ENCODE results near the gene MYCBPAP.
A peak's percentile ranks its signal among the peaks of the same experiment; 100 is the strongest.

MYCBPAP gene

DNA sequence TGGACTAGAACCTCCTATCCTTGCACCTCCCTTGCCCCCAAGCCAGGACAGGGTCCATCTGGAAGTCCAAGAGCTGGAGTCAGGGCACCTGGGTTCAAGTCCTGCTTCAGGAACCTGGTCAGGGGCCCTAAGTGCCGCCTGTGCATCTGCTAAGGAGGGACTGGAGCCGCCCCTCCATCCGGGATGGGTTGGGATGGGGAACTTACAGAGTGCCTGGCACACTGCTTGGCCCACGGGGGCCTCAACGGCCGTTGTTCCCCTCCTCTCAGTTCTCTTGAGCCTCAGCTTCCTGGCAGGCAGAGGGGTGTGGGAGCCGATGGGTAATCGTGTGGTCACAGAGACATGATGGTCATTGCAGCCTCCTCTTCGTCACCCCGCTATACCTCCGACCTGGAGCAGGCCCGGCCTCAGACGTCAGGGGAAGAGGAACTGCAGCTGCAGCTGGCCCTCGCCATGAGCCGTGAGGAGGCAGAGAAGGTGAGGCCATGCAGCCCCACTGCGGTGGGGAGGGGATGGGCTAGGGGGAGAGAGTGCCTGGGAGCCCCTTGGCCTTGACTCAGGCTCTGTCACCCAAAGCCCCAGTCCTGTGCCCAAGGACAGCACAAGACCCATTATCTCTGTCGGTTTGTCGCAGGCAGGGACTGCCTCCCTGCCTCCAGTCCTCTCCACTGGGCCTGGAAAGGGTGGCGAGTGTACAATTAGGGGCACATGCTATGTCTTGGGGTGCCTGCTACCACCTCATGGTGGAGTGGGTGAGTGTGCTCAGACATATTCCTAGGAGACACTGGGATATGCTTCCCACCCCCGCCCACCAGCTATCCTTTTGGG lies 29.7 kb downstream of the MYCBPAP start:
- DNase-seq: no peak

DNA sequence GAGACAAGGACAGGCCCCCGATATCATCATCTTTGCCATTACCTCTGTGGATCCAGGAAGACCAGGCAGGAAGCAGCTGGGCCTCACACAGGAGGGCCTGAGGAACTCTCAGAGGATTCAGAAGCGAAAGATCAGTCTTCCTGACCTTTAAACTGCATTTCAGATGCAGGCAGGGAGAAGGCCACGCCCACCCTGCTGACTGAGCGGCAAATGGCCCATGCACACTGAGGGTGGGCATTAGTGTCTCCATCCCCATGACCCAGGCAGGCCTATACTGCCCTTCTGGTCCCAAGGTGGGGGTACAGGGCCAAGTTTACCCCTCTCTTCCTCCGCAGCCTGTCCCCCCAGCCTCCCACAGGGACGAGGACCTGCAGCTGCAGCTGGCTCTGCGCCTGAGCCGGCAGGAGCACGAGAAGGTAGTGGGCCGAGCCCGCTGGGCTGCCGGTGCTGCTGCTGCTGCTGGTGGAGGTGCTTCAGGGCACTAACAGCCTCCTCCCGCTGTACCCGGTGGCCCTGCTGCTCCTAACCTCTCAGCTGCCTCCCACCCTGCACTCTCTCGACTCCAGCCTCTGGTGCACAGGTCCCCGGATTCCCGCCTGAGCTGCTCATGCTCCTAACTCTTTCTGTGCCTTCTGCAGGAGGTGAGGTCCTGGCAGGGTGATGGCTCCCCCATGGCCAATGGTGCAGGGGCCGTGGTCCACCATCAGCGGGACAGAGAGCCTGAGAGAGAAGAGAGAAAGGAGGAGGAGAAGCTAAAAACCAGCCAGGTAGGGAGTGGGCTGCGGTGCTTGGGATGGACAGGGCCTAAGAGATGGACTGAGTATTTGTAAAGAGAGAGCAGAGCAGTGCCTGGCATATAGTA lies 30.5 kb downstream of the MYCBPAP start:
- no peak for DNase-seq

DNA sequence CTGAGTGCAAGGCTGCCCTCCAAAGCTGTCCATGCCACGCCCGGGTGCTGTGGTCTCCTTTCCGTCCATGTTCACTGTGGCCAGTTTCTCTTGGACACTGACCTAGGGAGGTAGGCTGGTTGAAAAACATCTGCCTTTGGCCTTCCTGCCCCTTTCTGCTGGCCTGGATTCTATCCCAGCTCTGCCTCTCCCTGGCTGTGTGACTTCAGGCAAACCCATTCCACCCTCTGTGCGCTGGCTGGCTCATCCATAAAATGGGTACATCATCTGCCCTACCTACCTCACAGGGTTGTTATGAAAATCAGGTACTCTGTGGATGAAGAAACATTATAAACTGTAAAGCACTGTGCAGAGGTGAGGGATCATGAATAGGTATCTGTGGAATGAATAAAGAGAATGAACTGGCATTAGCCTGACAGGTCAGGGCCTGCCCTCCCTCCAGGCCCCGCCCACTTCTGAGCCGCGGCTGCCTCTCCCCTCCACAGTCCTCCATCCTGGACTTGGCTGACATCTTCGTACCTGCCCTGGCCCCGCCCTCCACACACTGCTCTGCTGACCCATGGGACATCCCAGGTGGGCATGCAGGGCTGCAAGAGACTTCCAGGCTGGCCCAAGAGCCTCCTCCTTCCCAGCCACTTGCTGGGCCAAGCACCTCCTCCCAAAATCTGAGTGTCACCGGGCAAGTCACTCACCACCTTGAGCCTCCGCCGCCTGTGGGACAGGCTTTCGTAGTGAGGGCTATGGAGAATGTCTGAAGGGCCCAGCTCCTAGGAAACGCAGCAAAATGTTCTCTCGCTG lies 31.7 kb downstream of the MYCBPAP start:
- DNase-seq: peak; percentile 67

DNA sequence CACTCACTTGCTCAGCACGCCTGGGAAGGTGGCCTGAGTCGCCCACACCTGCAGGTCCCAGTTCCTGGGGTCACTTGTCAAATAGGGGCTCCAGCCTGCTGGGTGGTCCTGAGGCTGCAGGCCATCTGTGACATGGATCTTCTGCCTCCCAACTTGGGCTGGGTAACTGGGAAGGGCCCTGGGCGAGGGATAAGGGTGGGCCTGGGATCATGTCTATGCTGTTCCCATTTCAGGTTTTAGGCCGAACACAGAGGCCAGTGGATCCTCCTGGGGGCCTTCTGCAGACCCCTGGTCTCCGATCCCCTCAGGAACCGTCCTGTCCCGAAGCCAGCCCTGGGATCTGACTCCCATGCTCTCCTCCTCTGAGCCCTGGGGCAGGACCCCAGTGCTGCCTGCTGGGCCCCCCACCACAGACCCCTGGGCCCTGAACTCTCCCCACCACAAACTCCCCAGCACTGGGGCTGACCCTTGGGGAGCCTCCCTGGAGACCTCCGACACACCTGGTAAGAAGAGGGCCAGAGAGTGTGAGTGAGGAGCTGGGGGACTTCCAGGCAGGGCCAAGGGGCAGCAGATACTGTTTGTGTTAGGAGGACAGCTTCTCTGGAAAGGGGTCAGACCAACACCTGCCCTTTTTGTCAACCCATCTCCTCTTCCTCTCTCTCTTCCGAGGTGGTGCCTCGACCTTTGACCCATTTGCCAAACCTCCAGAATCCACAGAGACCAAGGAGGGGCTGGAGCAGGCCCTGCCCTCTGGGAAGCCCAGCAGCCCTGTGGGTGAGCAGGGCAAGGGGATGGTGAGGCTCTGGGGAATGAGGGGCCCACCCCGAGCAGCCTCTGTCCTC lies 32.5 kb downstream of the MYCBPAP start:
- peak; percentile 54 for DNase-seq

DNA sequence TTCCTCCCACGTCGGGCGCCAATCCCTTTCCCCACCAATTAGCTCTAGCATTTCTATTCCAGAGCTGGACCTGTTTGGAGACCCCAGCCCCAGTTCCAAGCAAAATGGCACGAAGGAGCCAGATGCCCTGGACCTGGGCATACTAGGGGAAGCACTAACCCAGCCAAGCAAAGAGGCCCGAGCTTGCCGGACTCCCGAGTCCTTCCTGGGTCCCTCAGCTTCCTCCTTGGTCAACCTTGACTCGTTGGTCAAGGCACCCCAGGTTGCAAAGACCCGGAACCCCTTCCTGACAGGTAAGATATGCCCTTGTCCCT lies 33.1 kb downstream of the MYCBPAP start:
- peak; percentile 54 for DNase-seq

DNA sequence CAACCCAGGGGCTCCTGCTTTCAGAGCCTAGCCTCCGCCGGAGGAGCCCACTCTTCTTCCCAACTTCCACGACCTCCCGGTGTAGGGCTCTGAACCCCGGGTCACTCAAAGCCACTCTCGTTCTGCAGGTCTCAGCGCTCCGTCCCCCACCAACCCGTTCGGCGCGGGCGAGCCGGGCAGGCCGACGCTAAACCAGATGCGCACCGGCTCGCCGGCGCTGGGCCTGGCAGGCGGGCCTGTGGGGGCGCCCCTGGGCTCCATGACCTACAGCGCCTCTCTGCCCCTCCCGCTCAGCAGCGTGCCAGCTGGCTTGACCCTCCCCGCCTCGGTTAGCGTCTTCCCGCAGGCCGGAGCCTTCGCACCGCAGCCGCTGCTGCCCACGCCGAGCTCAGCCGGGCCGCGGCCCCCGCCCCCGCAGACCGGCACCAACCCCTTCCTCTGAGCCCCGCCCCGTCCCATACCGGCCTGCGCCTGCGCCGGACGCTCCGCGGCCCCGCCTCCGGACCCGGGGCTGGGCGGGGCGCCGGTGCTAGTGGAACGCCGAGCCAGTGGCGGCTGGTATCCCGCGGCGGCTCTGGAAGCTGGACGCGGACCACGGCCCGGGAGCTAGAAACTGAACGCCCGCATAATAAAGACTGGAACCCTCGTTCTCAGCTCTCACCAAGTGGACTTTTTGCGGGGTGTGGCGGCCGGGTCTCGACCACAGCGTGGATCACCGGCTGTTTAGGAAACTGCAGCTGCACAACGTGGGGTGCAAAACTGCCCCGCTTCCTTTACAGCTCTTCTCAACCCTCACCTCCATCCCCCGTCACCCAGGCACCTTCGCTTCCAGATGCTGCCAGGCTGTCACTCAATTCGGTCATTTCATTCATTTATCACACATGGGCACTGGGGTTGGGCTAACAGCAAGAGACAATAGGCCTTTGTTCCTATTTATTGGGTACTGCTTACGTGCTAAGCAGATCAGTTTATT lies 33.8 kb downstream of the MYCBPAP start:
- peak; percentile 96 for DNase-seq

DNA sequence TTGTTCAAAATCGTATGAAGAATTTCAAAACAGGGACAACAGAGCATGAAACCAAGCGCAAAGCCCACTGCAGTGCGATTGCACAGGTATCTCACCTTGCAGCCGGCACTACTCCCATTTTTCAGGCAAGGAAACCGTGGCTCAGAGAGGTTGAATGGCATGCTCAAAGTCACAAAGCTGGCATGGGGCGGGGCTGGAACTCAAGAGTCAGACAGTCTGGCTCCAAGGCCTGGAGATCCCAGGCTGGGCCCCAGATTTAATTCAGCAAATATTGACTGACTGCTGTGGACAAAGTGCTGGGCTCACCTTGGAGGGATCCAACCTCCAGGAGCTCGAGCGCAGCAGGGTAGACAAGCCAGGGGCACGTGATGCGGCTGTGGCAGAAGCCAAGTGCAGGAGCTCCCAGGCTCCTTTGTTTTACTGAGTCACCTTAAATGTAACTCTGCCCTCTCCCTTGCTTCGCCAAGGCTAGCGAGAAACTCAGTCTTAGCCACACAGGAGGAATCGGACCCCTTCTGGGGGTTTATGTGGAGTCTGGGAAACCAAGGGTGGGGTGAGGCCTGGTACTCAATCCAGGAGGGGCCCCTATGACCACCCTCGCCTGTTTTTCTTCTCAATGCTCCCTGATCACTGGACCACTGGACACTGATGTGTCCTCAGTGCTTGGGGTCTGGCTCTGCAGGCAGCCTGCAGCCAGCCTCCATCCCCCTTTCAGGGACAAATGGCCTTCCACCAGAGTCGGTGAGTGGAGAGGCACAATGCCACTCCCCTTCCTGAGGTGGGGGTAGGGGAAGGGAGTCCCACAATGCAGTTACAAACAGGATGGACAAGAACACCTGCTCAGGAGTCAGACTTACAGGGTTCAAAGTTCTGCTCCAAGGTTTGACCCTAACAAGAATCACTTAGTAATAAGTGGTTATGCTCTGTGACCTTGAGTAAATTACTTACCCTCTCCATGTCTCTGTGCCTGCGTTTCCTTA lies 34.8 kb downstream of the MYCBPAP start:
- peak; percentile 99 for DNase-seq

DNA sequence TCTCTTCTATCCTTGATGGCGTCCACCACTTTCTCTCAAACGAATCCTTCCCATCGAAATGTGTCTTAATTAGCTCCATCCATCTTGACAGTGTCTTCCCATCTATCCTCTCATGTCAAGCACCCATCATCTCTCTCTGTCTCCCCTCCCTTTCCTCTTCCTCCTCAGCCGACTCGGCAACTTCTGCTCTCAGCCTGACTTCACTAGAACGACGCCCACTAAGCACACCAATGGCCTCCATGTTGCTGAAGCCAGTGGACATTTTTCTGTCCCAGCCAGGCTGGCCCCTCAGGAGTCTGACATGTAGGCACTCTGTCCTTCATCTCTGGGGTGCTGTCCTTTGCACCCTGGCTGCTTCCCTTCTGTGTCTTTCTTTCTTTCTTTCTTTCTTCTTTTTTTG lies 36.3 kb downstream of the MYCBPAP start:
- no peak for DNase-seq

DNA sequence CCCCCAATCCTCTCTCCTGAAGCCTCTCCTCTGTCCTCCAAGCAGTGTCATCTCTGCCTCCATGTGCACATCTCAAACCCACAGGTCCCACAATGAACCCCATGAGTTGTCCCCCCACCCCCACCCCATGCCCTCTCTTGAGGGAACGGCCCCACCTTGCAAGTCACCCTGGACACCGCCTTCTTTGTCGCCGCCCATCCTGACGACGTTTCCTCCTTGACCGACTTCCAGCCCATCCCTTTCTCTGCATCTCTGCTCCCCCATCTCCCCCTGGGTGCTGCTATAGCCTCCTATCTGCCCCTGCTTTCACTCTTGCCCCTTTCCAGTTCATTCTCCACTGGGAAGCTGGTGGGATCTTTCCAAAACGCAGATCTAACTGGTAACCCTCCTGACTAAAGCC lies 37.1 kb downstream of the MYCBPAP start:
- DNase-seq: no peak

DNA sequence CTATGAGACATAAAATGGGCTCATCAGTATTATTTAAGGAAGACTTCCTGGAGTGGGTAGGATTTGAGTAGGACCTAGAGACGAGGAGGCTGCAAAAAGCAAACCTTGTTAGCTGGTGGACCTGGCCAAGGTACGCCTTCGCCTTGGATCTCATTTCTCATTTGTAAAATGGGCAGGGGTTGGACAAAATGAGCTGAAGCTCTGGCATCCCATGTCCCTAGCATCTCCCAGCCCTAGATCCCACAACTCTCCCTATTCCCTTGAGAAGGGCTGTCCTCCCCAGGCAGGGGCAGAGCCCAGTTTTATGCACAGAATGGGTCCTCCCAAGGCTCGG lies 38.4 kb downstream of the MYCBPAP start:
- DNase-seq: no peak

DNA sequence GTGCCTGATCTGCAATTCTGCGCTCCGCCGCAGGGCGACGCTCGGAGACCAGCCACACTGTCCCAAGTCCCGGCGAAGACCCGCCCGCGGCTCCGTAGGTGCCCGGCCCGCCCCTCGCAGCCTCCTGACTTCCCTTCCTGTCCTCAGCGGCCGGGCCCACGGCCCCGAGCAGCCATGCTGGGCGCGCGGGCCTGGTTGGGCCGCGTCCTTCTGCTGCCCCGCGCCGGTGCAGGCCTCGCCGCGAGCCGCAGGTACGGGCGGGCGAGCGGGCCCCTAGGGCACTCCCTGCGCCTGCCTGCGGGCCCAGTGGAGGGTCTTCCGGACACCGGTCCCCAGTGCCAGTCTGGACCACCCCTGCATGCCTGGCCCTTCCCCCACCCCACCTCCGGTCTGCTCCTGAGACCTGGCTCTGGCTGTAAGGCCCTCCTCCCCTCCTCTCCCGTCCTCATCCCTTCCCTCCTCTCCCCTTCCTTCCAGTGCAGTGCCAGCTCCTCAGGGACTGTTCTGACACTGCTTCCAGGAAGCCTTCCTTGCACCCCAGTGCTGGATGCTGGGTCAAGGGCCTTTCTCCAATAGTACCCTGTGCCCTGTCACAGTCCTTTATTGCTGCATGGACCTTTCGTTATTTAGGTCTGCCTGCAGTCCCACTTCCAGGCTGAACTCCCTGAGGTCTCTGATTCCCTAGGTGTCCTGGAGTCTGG lies 38.9 kb downstream of the MYCBPAP start, which contains the start of gene SPATA20:
TSS of gene SPATA20 (plus strand) at position 140 of the 701 bp plus-strand sequence. CDS start at position 175, 35 bp downstream.
- DNase-seq: peak; percentile 99

DNA sequence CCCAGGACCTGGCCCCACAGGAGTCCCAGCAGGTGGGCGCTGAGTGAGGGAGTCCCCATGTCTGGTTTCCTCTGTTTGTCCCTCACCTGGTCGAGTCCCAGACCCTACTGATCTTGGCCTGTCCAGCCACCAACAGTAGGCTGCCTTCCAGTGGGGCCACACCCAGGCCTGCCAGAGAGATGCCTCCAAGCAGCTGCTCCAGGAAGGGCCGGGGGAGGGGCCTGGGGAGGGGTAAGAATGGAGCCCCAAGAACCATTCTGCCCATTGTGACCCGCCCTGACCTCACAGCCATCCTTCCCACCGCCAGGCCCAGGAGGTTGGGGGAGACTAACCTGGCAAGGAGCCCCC lies 39.5 kb downstream of the MYCBPAP start:
- peak; percentile 54 for DNase-seq

DNA sequence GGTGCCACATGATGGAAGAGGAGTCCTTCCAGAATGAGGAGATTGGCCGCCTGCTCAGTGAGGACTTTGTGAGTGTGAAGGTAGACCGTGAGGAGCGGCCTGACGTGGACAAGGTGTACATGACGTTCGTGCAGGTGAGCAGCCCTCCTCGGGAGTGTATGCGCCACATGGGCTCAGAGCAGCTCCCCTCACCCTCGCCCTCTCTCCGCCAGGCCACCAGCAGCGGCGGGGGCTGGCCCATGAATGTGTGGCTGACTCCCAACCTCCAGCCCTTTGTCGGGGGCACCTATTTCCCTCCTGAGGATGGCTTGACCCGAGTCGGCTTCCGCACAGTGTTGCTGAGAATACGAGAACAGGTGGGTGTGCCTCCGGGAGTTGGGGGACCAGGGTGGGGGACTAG lies 40.6 kb downstream of the MYCBPAP start:
- DNase-seq: no peak

DNA sequence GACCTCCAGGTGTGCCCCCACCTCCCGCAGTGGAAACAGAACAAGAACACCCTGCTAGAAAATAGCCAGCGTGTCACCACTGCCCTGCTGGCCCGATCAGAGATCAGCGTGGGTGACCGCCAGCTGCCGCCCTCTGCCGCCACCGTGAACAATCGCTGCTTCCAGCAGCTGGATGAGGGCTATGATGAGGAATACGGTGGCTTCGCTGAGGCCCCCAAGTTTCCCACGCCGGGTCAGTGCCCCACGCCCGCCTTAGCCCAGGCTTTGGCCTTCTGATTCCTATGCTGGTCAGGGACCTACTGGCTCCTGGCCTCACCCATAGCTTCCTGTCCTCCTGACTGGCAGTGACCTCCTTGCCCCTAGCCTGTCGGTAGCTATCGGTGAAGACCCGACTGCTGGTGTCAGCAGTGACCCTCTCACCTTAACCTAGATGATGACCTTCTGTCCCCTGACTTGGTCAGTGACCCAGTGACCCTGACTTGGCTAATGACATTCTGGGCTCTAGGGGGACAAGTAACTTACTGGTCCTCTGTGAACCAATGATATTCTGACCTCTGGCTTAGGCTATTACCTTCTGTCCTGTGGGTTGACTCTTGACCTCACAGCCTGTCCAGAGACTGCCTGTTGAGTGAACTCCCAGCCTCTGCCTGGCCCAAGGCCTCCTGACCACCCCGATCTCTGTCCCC lies 41.2 kb downstream of the MYCBPAP start:
- no peak for DNase-seq

DNA sequence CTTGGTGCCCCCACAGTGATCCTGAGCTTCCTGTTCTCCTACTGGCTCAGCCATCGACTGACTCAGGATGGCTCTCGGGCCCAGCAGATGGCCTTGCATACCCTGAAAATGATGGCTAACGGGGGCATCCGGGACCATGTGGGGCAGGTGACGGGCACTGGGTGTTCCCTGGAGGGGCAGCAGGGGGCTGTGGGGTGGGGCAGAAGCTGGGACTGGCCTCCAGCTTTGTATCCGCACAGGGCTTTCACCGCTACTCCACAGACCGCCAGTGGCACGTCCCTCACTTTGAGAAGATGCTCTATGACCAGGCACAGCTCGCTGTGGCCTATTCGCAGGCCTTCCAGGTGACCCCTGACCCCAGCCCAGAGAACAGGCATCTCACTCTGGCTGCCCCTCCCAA lies 41.7 kb downstream of the MYCBPAP start:
- no peak for DNase-seq

DNA sequence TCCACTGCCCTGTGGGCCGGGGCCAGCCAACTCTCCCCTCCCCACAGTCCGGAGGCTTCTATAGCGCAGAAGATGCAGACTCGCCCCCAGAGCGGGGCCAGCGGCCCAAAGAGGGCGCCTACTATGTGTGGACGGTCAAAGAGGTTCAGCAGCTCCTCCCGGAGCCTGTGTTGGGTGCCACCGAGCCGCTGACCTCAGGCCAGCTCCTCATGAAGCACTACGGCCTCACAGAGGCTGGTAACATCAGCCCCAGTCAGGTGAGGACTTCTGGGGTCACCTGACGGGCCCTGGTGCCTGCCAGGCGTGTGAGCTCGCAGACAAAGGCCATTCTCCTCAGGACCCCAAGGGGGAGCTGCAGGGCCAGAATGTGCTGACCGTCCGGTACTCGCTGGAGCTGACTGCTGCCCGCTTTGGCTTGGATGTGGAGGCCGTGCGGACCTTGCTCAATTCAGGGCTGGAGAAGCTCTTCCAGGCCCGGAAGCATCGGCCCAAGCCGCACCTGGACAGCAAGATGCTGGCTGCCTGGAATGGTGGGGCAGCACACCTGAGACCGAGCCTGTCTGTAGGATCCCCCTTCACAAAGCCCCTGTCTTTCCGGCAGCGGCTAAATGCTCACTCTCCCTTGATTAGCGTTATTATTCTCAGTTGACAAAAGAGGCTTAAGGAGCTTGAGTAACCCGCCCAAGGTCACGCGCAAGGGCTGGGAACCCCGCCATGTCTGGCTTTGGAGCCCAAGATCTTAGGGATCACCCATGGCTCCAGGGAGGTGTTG lies 42.6 kb downstream of the MYCBPAP start:
- peak; percentile 96 for DNase-seq

DNA sequence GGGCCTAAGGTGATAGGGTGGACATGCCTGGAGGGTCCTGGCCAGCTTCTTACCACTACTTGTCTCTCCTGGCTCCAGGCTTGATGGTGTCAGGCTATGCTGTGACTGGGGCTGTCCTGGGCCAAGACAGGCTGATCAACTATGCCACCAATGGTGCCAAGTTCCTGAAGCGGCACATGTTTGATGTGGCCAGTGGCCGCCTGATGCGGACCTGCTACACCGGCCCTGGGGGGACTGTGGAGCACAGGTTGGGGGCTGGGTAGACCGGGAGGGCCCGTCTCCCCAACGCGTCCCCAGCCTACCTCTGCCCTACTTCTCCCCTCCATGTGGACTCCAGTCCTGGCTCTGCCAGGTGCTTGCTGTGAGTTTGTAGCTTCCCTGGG lies 43.2 kb downstream of the MYCBPAP start:
- no peak for DNase-seq

DNA sequence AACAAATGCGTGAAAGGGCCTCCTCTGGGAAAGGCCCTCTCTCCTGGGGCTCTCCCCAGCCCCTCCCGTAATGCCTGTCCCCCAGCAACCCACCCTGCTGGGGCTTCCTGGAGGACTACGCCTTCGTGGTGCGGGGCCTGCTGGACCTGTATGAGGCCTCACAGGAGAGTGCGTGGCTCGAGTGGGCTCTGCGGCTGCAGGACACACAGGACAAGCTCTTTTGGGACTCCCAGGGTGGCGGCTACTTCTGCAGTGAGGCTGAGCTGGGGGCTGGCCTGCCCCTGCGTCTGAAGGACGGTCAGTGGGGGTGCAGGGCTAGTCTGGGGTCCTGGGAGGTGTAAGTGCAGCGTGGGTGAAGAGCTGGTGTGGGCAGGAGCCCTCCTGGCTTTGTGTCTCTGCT lies 43.6 kb downstream of the MYCBPAP start:
- no peak for DNase-seq
